ENCODE measurements around the gene MYO1B.

DNA sequence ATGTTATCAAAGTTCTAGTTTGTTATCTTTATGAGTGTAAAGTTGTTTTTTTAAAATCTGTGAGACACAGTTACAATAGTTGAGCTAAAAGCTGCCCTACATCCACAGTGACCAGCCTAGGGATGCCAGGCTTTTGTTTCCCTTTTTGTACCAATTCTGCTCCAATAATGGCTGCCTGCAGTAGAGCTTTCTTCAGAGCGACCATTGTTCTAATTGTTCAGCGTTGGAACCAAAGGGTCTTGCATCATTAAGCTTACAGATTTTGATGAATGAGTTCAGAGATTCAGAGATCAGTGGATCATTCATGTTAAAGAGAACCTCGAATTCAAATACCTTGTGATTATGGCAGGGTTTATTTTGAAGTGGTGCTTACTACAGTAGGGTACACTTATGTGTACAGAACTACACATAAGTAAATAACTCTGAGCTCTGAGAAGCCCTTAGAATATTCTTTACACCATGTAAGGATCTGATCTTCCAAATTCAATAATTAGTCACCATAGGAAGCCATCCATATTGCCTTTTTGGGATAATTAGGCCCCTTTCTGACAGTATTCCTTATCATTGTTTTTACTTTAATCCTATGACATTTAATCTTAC, 157.9 kb downstream of the MYO1B start:
- TF ChIP-seq, protein P1, sequence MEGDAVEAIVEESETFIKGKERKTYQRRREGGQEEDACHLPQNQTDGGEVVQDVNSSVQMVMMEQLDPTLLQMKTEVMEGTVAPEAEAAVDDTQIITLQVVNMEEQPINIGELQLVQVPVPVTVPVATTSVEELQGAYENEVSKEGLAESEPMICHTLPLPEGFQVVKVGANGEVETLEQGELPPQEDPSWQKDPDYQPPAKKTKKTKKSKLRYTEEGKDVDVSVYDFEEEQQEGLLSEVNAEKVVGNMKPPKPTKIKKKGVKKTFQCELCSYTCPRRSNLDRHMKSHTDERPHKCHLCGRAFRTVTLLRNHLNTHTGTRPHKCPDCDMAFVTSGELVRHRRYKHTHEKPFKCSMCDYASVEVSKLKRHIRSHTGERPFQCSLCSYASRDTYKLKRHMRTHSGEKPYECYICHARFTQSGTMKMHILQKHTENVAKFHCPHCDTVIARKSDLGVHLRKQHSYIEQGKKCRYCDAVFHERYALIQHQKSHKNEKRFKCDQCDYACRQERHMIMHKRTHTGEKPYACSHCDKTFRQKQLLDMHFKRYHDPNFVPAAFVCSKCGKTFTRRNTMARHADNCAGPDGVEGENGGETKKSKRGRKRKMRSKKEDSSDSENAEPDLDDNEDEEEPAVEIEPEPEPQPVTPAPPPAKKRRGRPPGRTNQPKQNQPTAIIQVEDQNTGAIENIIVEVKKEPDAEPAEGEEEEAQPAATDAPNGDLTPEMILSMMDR (IDR thresholded peaks at IDR 0.05), result no peak
- no peak for TF ChIP-seq EP300 (IDR thresholded peaks at IDR 0.05)

Measured in sigmoid colon (tissue), 4 donors.